HepG2 (cell line): ENCODE measurements around the gene CDHR3. TPM values are rescaled to one million over a fixed set of nuclear protein-coding genes. Genes with fewer than 3 reads are reported as not detected.

Source experiments
- ATAC-seq: fragments of 200-7000 bp; cut with Tn5 transposase; 3 replicates; pipeline ENCODE4 v1.9.1; 2020; ENCODE audit warnings: mild to moderate bottlenecking, moderate library complexity
- BruUV-seq: library from RNA; stranded (reverse); fragments of 400-500 nt; replicated peaks from 2 replicates; lab custom pipeline; 2021; lab: Mats Ljungman, UMichigan
- CTCF ChIA-PET: fragments of 300-600 bp; formaldehyde crosslinking; extraction: SDS; loops from one replicate; lab custom pipeline; 2021; ENCODE audit warnings: low total read pairs, inconsistent platforms, low intra/inter-chr PET ratio; lab: Yijun Ruan, JAX
- POLR2A ChIA-PET: fragments of 350-600 bp; sonication (Branson Sonifier 250); formaldehyde crosslinking; loops from one replicate; lab custom pipeline; 2020; ENCODE audit warnings: antibody characterized with exemption, inconsistent platforms; lab: Yijun Ruan, JAX
- DNase-seq: peaks from one replicate; pipeline ENCODE4 v3.0.0-alpha.2; 2015; ENCODE audit warnings: low spot score
- FAIRE-seq: peaks from 3 replicates; lab custom pipeline; 2011; peaks lifted over from hg19 to GRCh38; lab: Jason Lieb, UNC
- H2AFZ ChIP-seq: one replicate; pipeline ENCODE4 v1.6.1; 2011; ENCODE audit warnings: low read length, inconsistent platforms
- H3K27ac ChIP-seq: fragments of 300-600 bp; 3 replicates; pipeline ENCODE4 v1.8.0; 2011; ENCODE audit warnings: mixed run types, mild to moderate bottlenecking, mixed read lengths, low read length, inconsistent platforms; ENCODE audit not compliant: insufficient read depth; ENCODE audit errors: extremely low read length
- H3K27me3 ChIP-seq, 2 experiments: fragments of 200-600 bp in 1 of 2; 2 replicates in 1 of 2; 3 replicates in 1 of 2; pipeline versions ENCODE4 v1.6.0 to v1.8.0; 2011; ENCODE audit warnings: low read length in 2 of 2, mild to moderate bottlenecking in 2 of 2, moderate library complexity in 2 of 2, inconsistent platforms in 1 of 2; ENCODE audit not compliant: insufficient read depth in 2 of 2, control insufficient read depth in 1 of 2
- H3K36me3 ChIP-seq, 2 experiments: fragments of 200-600 bp in 1 of 2; replicated peaks in 1 of 2; 2 replicates in 1 of 2; 3 replicates in 1 of 2; pipeline versions ENCODE4 v1.5.1 to v1.8.0; 2011; ENCODE audit warnings: low read length in 2 of 2, inconsistent platforms in 1 of 2; ENCODE audit not compliant: insufficient read depth in 2 of 2, control insufficient read depth in 1 of 2
- H3K4me1 ChIP-seq: 2 replicates; pipeline ENCODE4 v1.5.1; 2012; ENCODE audit warnings: low read length, inconsistent platforms; ENCODE audit not compliant: insufficient read depth
- H3K4me2 ChIP-seq: 2 replicates; pipeline ENCODE4 v1.6.0; 2011; ENCODE audit warnings: low read depth, low read length, inconsistent platforms
- H3K4me3 ChIP-seq, 3 experiments: fragments of 200-600 bp in 1 of 3; sonication (generic), shearing (Covaris generic) in 1 of 3; replicated peaks in 1 of 3; 2 replicates each; pipeline ENCODE4 v1.5.1; 2011 to 2016; ENCODE audit warnings: low read length in 3 of 3, inconsistent platforms in 2 of 3, low read depth in 2 of 3, mild to moderate bottlenecking in 2 of 3, control low read depth in 1 of 3, mixed read lengths in 1 of 3; ENCODE audit not compliant: insufficient read depth in 1 of 3
- H3K79me2 ChIP-seq: one replicate; pipeline ENCODE4 v1.6.1; 2011; ENCODE audit warnings: low read length, inconsistent platforms; ENCODE audit not compliant: insufficient read depth
- H3K9ac ChIP-seq: 2 replicates; pipeline ENCODE4 v1.6.0; 2011; ENCODE audit warnings: mild to moderate bottlenecking, low read depth, low read length, inconsistent platforms; ENCODE audit not compliant: insufficient read depth
- H3K9me3 ChIP-seq: 2 replicates; pipeline ENCODE4 v1.5.1; 2012; ENCODE audit warnings: mild to moderate bottlenecking, low read length
- H4K20me1 ChIP-seq: 2 replicates; pipeline ENCODE4 v1.6.0; 2011; ENCODE audit warnings: inconsistent platforms, mild to moderate bottlenecking, low read length, moderate library complexity; ENCODE audit not compliant: insufficient read depth
- ATF7 ChIP-seq, 2 experiments: fragments of 450-650 bp in 1 of 2; sonication (generic) in 1 of 2; formaldehyde crosslinking in 1 of 2; IDR thresholded peaks; 2 replicates each; pipeline versions ENCODE4 v1.4.0 to v1.6.1; 2016 to 2020; ENCODE audit warnings: antibody characterized with exemption in 1 of 2, mild to moderate bottlenecking in 1 of 2, missing genetic modification reagents in 1 of 2
- DMAP1 ChIP-seq: IDR thresholded peaks from 2 replicates; pipeline ENCODE4 v1.6.1; 2016
- FOXA3 ChIP-seq: IDR thresholded peaks from 2 replicates; pipeline ENCODE4 v1.6.1; 2016; ENCODE audit warnings: missing genetic modification reagents, missing compliant biosample characterization
- FOXC1 ChIP-seq: sonication (generic); formaldehyde crosslinking; IDR thresholded peaks from 2 replicates; pipeline ENCODE4 v1.8.0; 2022; ENCODE audit warnings: mild to moderate bottlenecking, missing genetic modification reagents, borderline replicate concordance
- JUN ChIP-seq: sonication (generic); formaldehyde crosslinking; IDR thresholded peaks from 2 replicates; pipeline ENCODE4 v1.4.0; 2020; ENCODE audit warnings: mild to moderate bottlenecking, missing genetic modification reagents
- LCORL ChIP-seq, 2 experiments: fragments of 450-650 bp in 1 of 2; sonication (generic) in 1 of 2; formaldehyde crosslinking in 1 of 2; IDR thresholded peaks; 2 replicates each; pipeline versions ENCODE4 v1.5.0 to v1.6.1; 2017 to 2020; ENCODE audit warnings: antibody characterized with exemption in 1 of 2, missing genetic modification reagents in 1 of 2
- NR2F6 ChIP-seq, 2 experiments: IDR thresholded peaks; 2 replicates each; pipeline ENCODE4 v1.6.1; 2016; ENCODE audit warnings: antibody characterized with exemption in 1 of 2, mild to moderate bottlenecking in 1 of 2
- RAD51 ChIP-seq: fragments of 450-650 bp; IDR thresholded peaks from 2 replicates; pipeline ENCODE4 v1.6.1; 2016; ENCODE audit warnings: borderline replicate concordance
- SMYD3 ChIP-seq: sonication (generic); formaldehyde crosslinking; IDR thresholded peaks from 2 replicates; pipeline ENCODE4 v1.8.1; 2023; ENCODE audit warnings: mild to moderate bottlenecking, missing genetic modification reagents
- YEATS4 ChIP-seq: sonication (generic); formaldehyde crosslinking; IDR thresholded peaks from 2 replicates; pipeline ENCODE4 v1.4.0; 2020; ENCODE audit warnings: missing genetic modification reagents, borderline replicate concordance
- ZNF230 ChIP-seq: sonication (generic); formaldehyde crosslinking; IDR thresholded peaks from 2 replicates; pipeline ENCODE4 v1.4.0; 2020; ENCODE audit warnings: mild to moderate bottlenecking, missing genetic modification reagents
- ZNF569 ChIP-seq: sonication (generic); formaldehyde crosslinking; IDR thresholded peaks from 2 replicates; pipeline ENCODE4 v1.5.0; 2020; ENCODE audit warnings: mild to moderate bottlenecking, missing genetic modification reagents, moderate library complexity, borderline replicate concordance
- ZNF615 ChIP-seq: sonication (generic); formaldehyde crosslinking; IDR thresholded peaks from 2 replicates; pipeline ENCODE4 v1.5.0; 2020; ENCODE audit warnings: mild to moderate bottlenecking, missing genetic modification reagents, borderline replicate concordance
- ZNF644 ChIP-seq: IDR thresholded peaks from 2 replicates; pipeline ENCODE4 v1.6.1; 2016; ENCODE audit warnings: low read depth
- WGBS: methylation state at CpG from one replicate; pipeline ENCODE4 v1.1.6; 2017; ENCODE audit warnings: low lambda C conversion rate; 5-methylcytosine and 5-hydroxymethylcytosine counted together
- in situ Hi-C: cut with HindIII; loops from 2 replicates; pipeline ENCODE4 v1.10.0; 2017; ENCODE audit warnings: low pct_unique_long_range_greater_than_20kb; ENCODE audit not compliant: extremely low pct_ligation_motif_present
- intact Hi-C: fragments of 100-400 bp; cut with micrococcal nuclease; formaldehyde crosslinking; loops from one replicate; pipeline ENCODE4 v1.10.0; 2022; ENCODE audit not compliant: unreplicated experiment
- polyA plus RNA-seq, 8 experiments: library from polyadenylated mRNA; depleted of rRNA in 3 of 8; stranded (reverse) in 7 of 8; unstranded in 1 of 8; fragments of >200 nt; fragmentation: Illumina TruSeq in 4 of 8; extraction: Trizol in 4 of 8; gene quantifications; 2 replicates each; pipeline versions ENCODE4 v1.2.1 to v1.2.3, GENCODE V29; 2011 to 2016; ENCODE audit warnings: low read depth in 4 of 8, missing spikeins in 1 of 8, mixed read lengths in 1 of 8; ENCODE audit not compliant: insufficient read depth in 1 of 8
- total RNA-seq, 5 experiments: library from RNA; depleted of rRNA; stranded (reverse); fragments of >200 nt; fragmentation: Illumina TruSeq; extraction: Trizol; gene quantifications; 2 replicates each; pipeline ENCODE4 v1.2.3, GENCODE V29; 2016; ENCODE audit warnings: low read depth in 1 of 5
- TF ChIP-seq, protein P1 (sequence below): sonication (generic); formaldehyde crosslinking; IDR thresholded peaks from 2 replicates; pipeline ENCODE4 v1.4.0; 2020; ENCODE audit warnings: mild to moderate bottlenecking, low read depth, missing genetic modification reagents
- TF ChIP-seq, protein P2 (sequence below): sonication (generic); formaldehyde crosslinking; IDR thresholded peaks from 2 replicates; pipeline ENCODE4 v1.4.0; 2020; ENCODE audit warnings: missing genetic modification reagents
- TF ChIP-seq, protein P3 (sequence below): sonication (generic); formaldehyde crosslinking; IDR thresholded peaks from 2 replicates; pipeline ENCODE4 v1.5.1; 2020; ENCODE audit warnings: missing genetic modification reagents, mild to moderate bottlenecking, borderline replicate concordance

The CDHR3 gene
- total and polyA plus RNA-seq, 2 of the 13 experiments (the other 11 are each of a cell fraction or from before 2014, with no cell fraction given), result 6.5 to 11.8 TPM

DNA sequence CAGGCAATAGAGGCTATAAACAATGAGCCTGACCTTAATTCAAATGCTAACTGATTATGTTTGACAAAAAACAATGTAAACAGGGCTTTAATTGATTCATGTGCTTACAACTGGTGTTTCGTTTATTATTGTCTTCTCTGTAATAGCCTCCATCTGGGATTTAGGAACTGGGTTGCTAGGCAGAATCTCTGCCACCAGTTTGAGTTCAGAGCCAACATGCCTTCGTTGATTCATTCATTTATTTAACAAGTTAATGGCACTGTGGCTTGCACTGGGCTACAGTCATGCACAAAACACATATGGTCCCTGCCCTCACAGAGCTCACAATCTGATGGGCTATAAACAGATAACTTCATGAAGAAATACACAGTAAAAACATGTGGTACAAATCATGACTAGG is 19.6 kb upstream of the CDHR3 start:
- no peak for TF ChIP-seq ZNF644 (CRISPR knock-in tag)
- TF ChIP-seq NR2F6 (IDR thresholded peaks at IDR 0.05), result no peak
- TF ChIP-seq NR2F6 (CRISPR knock-in tag; IDR thresholded peaks at IDR 0.05), result no peak
- no peak for TF ChIP-seq ZNF569 (CRISPR knock-in tag)
- TF ChIP-seq ZNF615 (CRISPR knock-in tag), result no peak
- TF ChIP-seq LCORL (IDR thresholded peaks at IDR 0.05), result no peak
- no peak for TF ChIP-seq LCORL (CRISPR knock-in tag; IDR thresholded peaks at IDR 0.05)
- TF ChIP-seq DMAP1, result no peak
- TF ChIP-seq, protein P1, sequence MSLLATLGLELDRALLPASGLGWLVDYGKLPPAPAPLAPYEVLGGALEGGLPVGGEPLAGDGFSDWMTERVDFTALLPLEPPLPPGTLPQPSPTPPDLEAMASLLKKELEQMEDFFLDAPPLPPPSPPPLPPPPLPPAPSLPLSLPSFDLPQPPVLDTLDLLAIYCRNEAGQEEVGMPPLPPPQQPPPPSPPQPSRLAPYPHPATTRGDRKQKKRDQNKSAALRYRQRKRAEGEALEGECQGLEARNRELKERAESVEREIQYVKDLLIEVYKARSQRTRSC (CRISPR knock-in tag), result no peak
- no peak for TF ChIP-seq YEATS4
- TF ChIP-seq FOXC1 (CRISPR knock-in tag), result no peak
- TF ChIP-seq, protein P2, sequence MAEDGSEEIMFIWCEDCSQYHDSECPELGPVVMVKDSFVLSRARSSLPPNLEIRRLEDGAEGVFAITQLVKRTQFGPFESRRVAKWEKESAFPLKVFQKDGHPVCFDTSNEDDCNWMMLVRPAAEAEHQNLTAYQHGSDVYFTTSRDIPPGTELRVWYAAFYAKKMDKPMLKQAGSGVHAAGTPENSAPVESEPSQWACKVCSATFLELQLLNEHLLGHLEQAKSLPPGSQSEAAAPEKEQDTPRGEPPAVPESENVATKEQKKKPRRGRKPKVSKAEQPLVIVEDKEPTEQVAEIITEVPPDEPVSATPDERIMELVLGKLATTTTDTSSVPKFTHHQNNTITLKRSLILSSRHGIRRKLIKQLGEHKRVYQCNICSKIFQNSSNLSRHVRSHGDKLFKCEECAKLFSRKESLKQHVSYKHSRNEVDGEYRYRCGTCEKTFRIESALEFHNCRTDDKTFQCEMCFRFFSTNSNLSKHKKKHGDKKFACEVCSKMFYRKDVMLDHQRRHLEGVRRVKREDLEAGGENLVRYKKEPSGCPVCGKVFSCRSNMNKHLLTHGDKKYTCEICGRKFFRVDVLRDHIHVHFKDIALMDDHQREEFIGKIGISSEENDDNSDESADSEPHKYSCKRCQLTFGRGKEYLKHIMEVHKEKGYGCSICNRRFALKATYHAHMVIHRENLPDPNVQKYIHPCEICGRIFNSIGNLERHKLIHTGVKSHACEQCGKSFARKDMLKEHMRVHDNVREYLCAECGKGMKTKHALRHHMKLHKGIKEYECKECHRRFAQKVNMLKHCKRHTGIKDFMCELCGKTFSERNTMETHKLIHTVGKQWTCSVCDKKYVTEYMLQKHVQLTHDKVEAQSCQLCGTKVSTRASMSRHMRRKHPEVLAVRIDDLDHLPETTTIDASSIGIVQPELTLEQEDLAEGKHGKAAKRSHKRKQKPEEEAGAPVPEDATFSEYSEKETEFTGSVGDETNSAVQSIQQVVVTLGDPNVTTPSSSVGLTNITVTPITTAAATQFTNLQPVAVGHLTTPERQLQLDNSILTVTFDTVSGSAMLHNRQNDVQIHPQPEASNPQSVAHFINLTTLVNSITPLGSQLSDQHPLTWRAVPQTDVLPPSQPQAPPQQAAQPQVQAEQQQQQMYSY, result no peak
- TF ChIP-seq, protein P3, sequence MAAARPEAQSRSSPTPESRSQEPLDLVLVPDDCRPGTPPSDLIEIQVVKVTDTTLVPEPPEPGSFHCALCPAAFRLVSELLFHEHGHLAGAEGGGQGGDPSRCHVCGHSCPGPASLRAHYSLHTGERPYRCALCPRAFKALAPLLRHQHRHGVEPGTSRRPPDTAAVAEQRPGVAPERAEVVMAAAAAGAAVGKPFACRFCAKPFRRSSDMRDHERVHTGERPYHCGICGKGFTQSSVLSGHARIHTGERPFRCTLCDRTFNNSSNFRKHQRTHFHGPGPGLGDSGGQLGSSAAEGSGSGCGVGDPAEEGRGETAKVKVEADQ, result no peak
- no peak for TF ChIP-seq FOXA3 (CRISPR knock-in tag)
- TF ChIP-seq SMYD3, result no peak
- TF ChIP-seq ZNF230 (CRISPR knock-in tag), result no peak
- no peak for TF ChIP-seq RAD51
- TF ChIP-seq JUN, result no peak
- TF ChIP-seq ATF7 (IDR thresholded peaks at IDR 0.05), result no peak
- TF ChIP-seq ATF7 (CRISPR knock-in tag; IDR thresholded peaks at IDR 0.05), result no peak
- intact Hi-C loops (loop anchor here (5.0 kb wide), 1 partner anchor 66 kb away; the partner anchor contains the start of gene ATXN7L1), in situ Hi-C loops (loop anchor here (5.0 kb wide), 1 partner anchor 99 kb away; no protein-coding TSS in a partner anchor)
- no peak overlapping the region for H3K9ac ChIP-seq
- no peak overlapping the region for H3K4me3 ChIP-seq
- 0 out of 5 replicates have a peak, but pooled peaks cover 0 to 3% of the 10 kb centered on the region in 2 experiments for H3K36me3 ChIP-seq
- WGBS, result 100% methylated on average over 2 of the region's 2 CpGs
- no peaks in the 10 kb centered on the region for H3K27me3 ChIP-seq
- ATAC-seq, result no peak
- no peak for FAIRE-seq
- DNase-seq, result no peak
- no peaks in the 10 kb centered on the region for H4K20me1 ChIP-seq
- peaks cover 16% of the 10 kb centered on the region for H3K4me1 ChIP-seq
- no peak overlapping the region for H3K4me2 ChIP-seq
- no peak overlapping the region for H2AFZ ChIP-seq
- ChIA-PET POLR2A (no interaction called here), CTCF (no interaction called here)
- no peaks in the 10 kb centered on the region for H3K9me3 ChIP-seq
- no peaks in the 10 kb centered on the region for H3K79me2 ChIP-seq
- no TSS peak for BruUV-seq
- no peak overlapping the region for H3K27ac ChIP-seq
